Measurements from ENCODE around the gene PRKD3. TPM values are rescaled to one million over a fixed set of nuclear protein-coding genes. Genes with fewer than 3 reads are reported as not detected.
"Not testable (repeated sequence)": the region's sequence is repeated elsewhere in the genome, so short reads cannot be mapped to it uniquely, and the experiment has no call there.

Gene PRKD3
- polyA plus RNA-seq, 10 donors, result 23.8 to 40.7 (median 34.2) TPM

- DNase-seq, result no peak
These were observed 8.5 kb downstream of the PRKD3 start for GRCh38 chr2:37316181-37316580.

GRCh38 chr2:37315364-37315763 lies 9.3 kb downstream of the PRKD3 start:
- no peak for DNase-seq

- DNase-seq, result peak in 1 of 3 donors; percentile 25
These were observed 17.1 kb downstream of the PRKD3 start for GRCh38 chr2:37307500-37307899.

GRCh38 chr2:37306024-37306423 lies 18.6 kb downstream of the PRKD3 start:
- no peak for DNase-seq

- no peak for DNase-seq
These were observed 21.9 kb downstream of the PRKD3 start for GRCh38 chr2:37302701-37303252.

- DNase-seq, result no peak
These were observed 23.2 kb downstream of the PRKD3 start for GRCh38 chr2:37301408-37301807.

GRCh38 chr2:37300578-37300977 lies 24.1 kb downstream of the PRKD3 start:
- no peak for DNase-seq

GRCh38 chr2:37300146-37300545 lies 24.5 kb downstream of the PRKD3 start:
- DNase-seq, result no peak

GRCh38 chr2:37297632-37298031 lies 27.0 kb downstream of the PRKD3 start:
- no peak for DNase-seq

GRCh38 chr2:37295469-37296073 lies 29.1 kb downstream of the PRKD3 start:
- DNase-seq, result no peak

- not testable (repeated sequence) for DNase-seq
These were observed 29.8 kb downstream of the PRKD3 start for GRCh38 chr2:37294858-37295257.

GRCh38 chr2:37291680-37292079 lies 33.0 kb downstream of the PRKD3 start:
- no peak for DNase-seq

GRCh38 chr2:37287966-37288365 lies 36.7 kb downstream of the PRKD3 start:
- DNase-seq, result no peak

- DNase-seq, result peak; percentile 16 to 62 (median 28)
These were observed 40.3 kb downstream of the PRKD3 start for GRCh38 chr2:37284381-37284780.

- DNase-seq, result peak in 1 of 3 donors; percentile 67
These were observed 41.4 kb downstream of the PRKD3 start for GRCh38 chr2:37283207-37283606.

- peak in 1 of 3 donors; percentile 64 for DNase-seq
These were observed 41.9 kb downstream of the PRKD3 start for GRCh38 chr2:37282746-37283145.

GRCh38 chr2:37281916-37282315 lies 42.7 kb downstream of the PRKD3 start:
- no peak for DNase-seq

- DNase-seq, result no peak
These were observed 48.3 kb downstream of the PRKD3 start for GRCh38 chr2:37276291-37276690.

Other genes with a start within 250 kb of the PRKD3 start
- 10 to 100 TPM; 10.2 to 19.2 (median 13.3) TPM for gene HEATR5B, start 240.5 kb downstream of the PRKD3 start, polyA plus RNA-seq (ENCODE audit: insufficient read length in 10 of 10)
- 10 to 100 TPM in 2 of 10 donors, 1 to 10 TPM in 8; 6.3 to 10.4 (median 8.1) TPM for gene GPATCH11, start 240.3 kb downstream of the PRKD3 start, polyA plus RNA-seq (ENCODE audit: insufficient read length in 10 of 10)
- 10 to 100 TPM; 15.4 to 26.5 (median 23.4) TPM for gene EIF2AK2, start 167.9 kb downstream of the PRKD3 start, polyA plus RNA-seq (ENCODE audit: insufficient read length in 10 of 10)
- not detected for gene SULT6B1, start 136.2 kb downstream of the PRKD3 start, polyA plus RNA-seq (ENCODE audit: insufficient read length in 10 of 10)
- 10 to 100 TPM; 34.0 to 46.3 (median 39.1) TPM for gene CEBPZOS, start 128.3 kb downstream of the PRKD3 start, polyA plus RNA-seq (ENCODE audit: insufficient read length in 10 of 10)
- 10 to 100 TPM; 36.2 to 52.0 (median 42.7) TPM for gene CEBPZ, start 93.2 kb downstream of the PRKD3 start, polyA plus RNA-seq (ENCODE audit: insufficient read length in 10 of 10)
- gene NDUFAF7, start 93.2 kb downstream of the PRKD3 start, polyA plus RNA-seq (ENCODE audit: insufficient read length in 10 of 10), result 10 to 100 TPM; 11.3 to 24.1 (median 15.2) TPM
- gene QPCT, start 19.8 kb upstream of the PRKD3 start, polyA plus RNA-seq (ENCODE audit: insufficient read length in 10 of 10), result 10 to 100 TPM in 4 of 10 donors, 1 to 10 TPM in 6; 5.9 to 21.5 (median 9.3) TPM